Measurements from ENCODE around the gene EFHC1. TPM values are rescaled to one million over a fixed set of nuclear protein-coding genes. Genes with fewer than 3 reads are reported as not detected.

Gene EFHC1
- total RNA-seq, 1 experiment from 2014 or later: 12.4 TPM

DNA sequence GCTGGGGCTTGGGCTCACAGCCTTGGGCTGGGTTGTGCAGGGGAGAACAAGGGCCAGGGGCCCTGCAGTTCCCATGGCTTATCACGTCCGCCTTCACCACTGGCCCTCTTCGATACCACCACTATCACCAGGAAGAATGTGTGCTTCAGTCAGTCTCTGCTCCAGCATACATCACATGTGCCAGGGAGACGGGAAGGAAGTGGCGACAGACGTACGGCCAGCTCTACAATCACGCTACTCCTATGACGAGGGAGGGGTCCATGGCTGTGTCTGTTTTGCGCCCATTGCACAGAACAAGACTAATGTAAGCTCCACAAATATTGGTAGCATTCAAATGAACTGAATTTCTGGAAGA, 84.6 kb downstream of the EFHC1 start (continued):
- TF ChIP-seq, protein P1, sequence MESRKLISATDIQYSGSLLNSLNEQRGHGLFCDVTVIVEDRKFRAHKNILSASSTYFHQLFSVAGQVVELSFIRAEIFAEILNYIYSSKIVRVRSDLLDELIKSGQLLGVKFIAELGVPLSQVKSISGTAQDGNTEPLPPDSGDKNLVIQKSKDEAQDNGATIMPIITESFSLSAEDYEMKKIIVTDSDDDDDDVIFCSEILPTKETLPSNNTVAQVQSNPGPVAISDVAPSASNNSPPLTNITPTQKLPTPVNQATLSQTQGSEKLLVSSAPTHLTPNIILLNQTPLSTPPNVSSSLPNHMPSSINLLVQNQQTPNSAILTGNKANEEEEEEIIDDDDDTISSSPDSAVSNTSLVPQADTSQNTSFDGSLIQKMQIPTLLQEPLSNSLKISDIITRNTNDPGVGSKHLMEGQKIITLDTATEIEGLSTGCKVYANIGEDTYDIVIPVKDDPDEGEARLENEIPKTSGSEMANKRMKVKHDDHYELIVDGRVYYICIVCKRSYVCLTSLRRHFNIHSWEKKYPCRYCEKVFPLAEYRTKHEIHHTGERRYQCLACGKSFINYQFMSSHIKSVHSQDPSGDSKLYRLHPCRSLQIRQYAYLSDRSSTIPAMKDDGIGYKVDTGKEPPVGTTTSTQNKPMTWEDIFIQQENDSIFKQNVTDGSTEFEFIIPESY (IDR thresholded peaks at IDR 0.05; ENCODE audit: extremely low read depth, insufficient replicate concordance, low read length): no peak
- no peak for TF ChIP-seq EZH2 (IDR thresholded peaks at IDR 0.05)

DNA sequence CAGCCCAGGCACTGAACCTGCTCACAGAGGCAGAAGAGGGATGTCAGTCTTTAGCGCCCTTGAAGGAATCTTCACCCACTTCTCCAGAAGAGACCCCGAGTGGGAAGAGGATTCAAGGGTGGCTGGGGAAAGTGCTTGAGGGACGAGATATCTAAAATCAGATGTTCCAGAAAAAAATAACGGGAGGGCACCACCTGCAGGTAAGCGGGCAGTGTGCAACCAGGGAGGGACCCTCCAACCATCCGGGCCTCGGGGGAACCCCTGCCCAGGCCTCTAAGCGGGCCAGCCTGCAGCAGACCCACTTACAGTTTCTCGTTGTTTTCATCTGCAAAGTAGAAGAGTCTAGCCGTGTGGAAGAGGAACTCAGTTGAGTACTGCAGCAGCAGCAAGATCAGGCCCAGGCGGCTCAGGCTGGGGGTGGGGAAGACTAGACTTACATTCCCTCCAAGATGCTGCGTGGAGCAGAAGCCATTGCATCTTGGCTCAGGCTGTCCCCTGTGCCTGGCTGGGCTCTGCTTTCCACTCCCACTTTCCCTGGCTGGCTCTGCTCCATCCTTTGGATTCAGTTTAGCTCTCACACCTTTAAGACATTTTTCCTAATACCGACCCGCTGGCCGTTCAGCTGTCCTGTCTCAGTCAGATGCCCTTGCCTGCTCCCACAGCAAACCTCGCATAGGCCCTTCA, 85.7 kb downstream of the EFHC1 start:
- CTCF ChIA-PET: no interaction called here

More for the DNA sequence above, 85.7 kb downstream of the EFHC1 start:
- H4K20me1 ChIP-seq (ENCODE audit: insufficient read depth): no peaks in the 10 kb centered on the region
- BruUV-seq (replicated peaks): no TSS peak
- H3K9me2 ChIP-seq (ENCODE audit: insufficient read depth): no peaks in the 10 kb centered on the region
- H2AFZ ChIP-seq (ENCODE audit: low read depth, low read length, poor library complexity, severe bottlenecking): no peak overlapping the region
- no peak overlapping the region for H3K4me3 ChIP-seq (replicated peaks in 1 of 2; ENCODE audit: low read depth in 1 of 2, low read length in 2 of 2)
- TF ChIP-seq, protein P2, sequence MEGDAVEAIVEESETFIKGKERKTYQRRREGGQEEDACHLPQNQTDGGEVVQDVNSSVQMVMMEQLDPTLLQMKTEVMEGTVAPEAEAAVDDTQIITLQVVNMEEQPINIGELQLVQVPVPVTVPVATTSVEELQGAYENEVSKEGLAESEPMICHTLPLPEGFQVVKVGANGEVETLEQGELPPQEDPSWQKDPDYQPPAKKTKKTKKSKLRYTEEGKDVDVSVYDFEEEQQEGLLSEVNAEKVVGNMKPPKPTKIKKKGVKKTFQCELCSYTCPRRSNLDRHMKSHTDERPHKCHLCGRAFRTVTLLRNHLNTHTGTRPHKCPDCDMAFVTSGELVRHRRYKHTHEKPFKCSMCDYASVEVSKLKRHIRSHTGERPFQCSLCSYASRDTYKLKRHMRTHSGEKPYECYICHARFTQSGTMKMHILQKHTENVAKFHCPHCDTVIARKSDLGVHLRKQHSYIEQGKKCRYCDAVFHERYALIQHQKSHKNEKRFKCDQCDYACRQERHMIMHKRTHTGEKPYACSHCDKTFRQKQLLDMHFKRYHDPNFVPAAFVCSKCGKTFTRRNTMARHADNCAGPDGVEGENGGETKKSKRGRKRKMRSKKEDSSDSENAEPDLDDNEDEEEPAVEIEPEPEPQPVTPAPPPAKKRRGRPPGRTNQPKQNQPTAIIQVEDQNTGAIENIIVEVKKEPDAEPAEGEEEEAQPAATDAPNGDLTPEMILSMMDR (IDR thresholded peaks at IDR 0.05 in 2 of 3, conservative IDR thresholded peaks at IDR 0.05 in 1 of 3; ENCODE audit: borderline replicate concordance in 1 of 3, insufficient read depth in 1 of 3, low read depth in 2 of 3, low read length in 2 of 3): peak in 2 of 3 experiments; percentile 29 to 38; a peak in 5 of 6 replicates
- TF ChIP-seq EZH2 (IDR thresholded peaks at IDR 0.05) (no peak), RAD21 (IDR thresholded peaks at IDR 0.05; ENCODE audit: low read depth) (peak; percentile 47)
- H3K4me2 ChIP-seq (ENCODE audit: low read length): 0 out of 2 replicates have a peak overlapping the region, but pooled peaks have one; percentile 77
- no peaks in the 10 kb centered on the region for H3K27me3 ChIP-seq (ENCODE audit: insufficient read depth, low read length)
- RAD21 ChIA-PET (ENCODE audit: low non-redundant PET in 1 of 2, low total read pairs in 2 of 2, uncharacterized antibody in 2 of 2, unreplicated experiment in 2 of 2): no interaction called here
- ATAC-seq: no peak
- intact Hi-C loops (cut with micrococcal nuclease): loop anchor here (2.0 kb wide), 3 partner anchors 71 to 93 kb away; partner anchors contain the start of gene TRAM2
- no peak overlapping the region for H3K27ac ChIP-seq (ENCODE audit: low read depth, low read length)
- H3K4me1 ChIP-seq (ENCODE audit: control insufficient read depth in 1 of 2, insufficient read depth in 2 of 2, low read length in 2 of 2): peaks cover 27 to 48% of the 10 kb centered on the region in 2 experiments
- H3K9me3 ChIP-seq (ENCODE audit: control insufficient read depth in 1 of 2, insufficient read depth in 1 of 2, low read depth in 1 of 2, low read length in 2 of 2): no peaks in the 10 kb centered on the region
- POLR2A ChIA-PET: no interaction called here
- no peak for DNase-seq (ENCODE audit: low read depth, low spot score)
- H3K9ac ChIP-seq (ENCODE audit: low read length): no peak overlapping the region
- H3K36me3 ChIP-seq (ENCODE audit: control insufficient read depth in 1 of 2, insufficient read depth in 2 of 2, low read length in 2 of 2): peaks cover 3 to 15% of the 10 kb centered on the region in 2 experiments; a peak in 2 of 4 replicates
- H3K79me2 ChIP-seq (ENCODE audit: insufficient read depth, low read length): no peaks in the 10 kb centered on the region

All from HCT116 (cell line).